ENCODE results near the gene IDH1. TPM values are rescaled to one million over a fixed set of nuclear protein-coding genes. Genes with fewer than 3 reads are reported as not detected.

The IDH1 gene
- total RNA-seq, 4 donors from 2014 or later: 38.4 to 58.3 (median 43.9) TPM

GRCh38 chr2:208208335-208209085, 46.4 kb downstream of the IDH1 start:
- no peak overlapping the region for H3K27ac ChIP-seq
- no peaks in the 10 kb centered on the region for H3K9me3 ChIP-seq
- no peaks in the 10 kb centered on the region for H3K27me3 ChIP-seq
- no peak overlapping the region for H3K4me3 ChIP-seq
- no peaks in the 10 kb centered on the region for H3K4me1 ChIP-seq
- 92% methylated on average over 9 of the region's 9 CpGs for WGBS
- no peak for DNase-seq (ENCODE audit: low spot score in 2 of 2)
- H3K36me3 ChIP-seq: no peaks in the 10 kb centered on the region
- TF ChIP-seq CTCF (IDR thresholded peaks at IDR 0.05) (no peak), POLR2A (IDR thresholded peaks at IDR 0.05) (no peak), POLR2AphosphoS5 (IDR thresholded peaks at IDR 0.05) (no peak), EP300 (IDR thresholded peaks at IDR 0.05) (no peak)

GRCh38 chr2:208207769-208208168, 47.1 kb downstream of the IDH1 start:
- Histone ChIP-seq H3K27ac (no peak overlapping the region), H3K4me1 (no peaks in the 10 kb centered on the region), H3K4me3 (no peak overlapping the region), H3K9me3 (no peaks in the 10 kb centered on the region), H3K36me3 (no peaks in the 10 kb centered on the region), H3K27me3 (no peaks in the 10 kb centered on the region)
- no peak for DNase-seq (ENCODE audit: low spot score in 2 of 2)
- no peak for TF ChIP-seq CTCF (IDR thresholded peaks at IDR 0.05)
- TF ChIP-seq POLR2AphosphoS5 (IDR thresholded peaks at IDR 0.05): no peak
- no peak for TF ChIP-seq POLR2A (IDR thresholded peaks at IDR 0.05)
- no peak for TF ChIP-seq EP300 (IDR thresholded peaks at IDR 0.05)
- 85% methylated on average over 3 of the region's 3 CpGs for WGBS

GRCh38 chr2:208204166-208204565, 50.7 kb downstream of the IDH1 start:
- TF ChIP-seq EP300 (IDR thresholded peaks at IDR 0.05) (no peak), POLR2A (IDR thresholded peaks at IDR 0.05) (no peak), POLR2AphosphoS5 (IDR thresholded peaks at IDR 0.05) (no peak), CTCF (IDR thresholded peaks at IDR 0.05) (no peak)
- Histone ChIP-seq H3K27ac (no peak overlapping the region), H3K36me3 (no peaks in the 10 kb centered on the region), H3K9me3 (no peaks in the 10 kb centered on the region), H3K4me1 (no peaks in the 10 kb centered on the region), H3K4me3 (no peak overlapping the region), H3K27me3 (no peaks in the 10 kb centered on the region)
- 60% methylated on average over 5 of the region's 5 CpGs for WGBS
- DNase-seq (ENCODE audit: low spot score in 2 of 2): no peak

- Histone ChIP-seq H3K27ac (no peak overlapping the region), H3K9me3 (no peaks in the 10 kb centered on the region), H3K36me3 (no peaks in the 10 kb centered on the region), H3K4me1 (no peaks in the 10 kb centered on the region), H3K27me3 (no peaks in the 10 kb centered on the region), H3K4me3 (no peak overlapping the region)
- TF ChIP-seq POLR2AphosphoS5 (IDR thresholded peaks at IDR 0.05) (no peak), POLR2A (IDR thresholded peaks at IDR 0.05) (no peak), CTCF (IDR thresholded peaks at IDR 0.05) (no peak), EP300 (IDR thresholded peaks at IDR 0.05) (no peak)
- no peak for DNase-seq (ENCODE audit: low spot score in 2 of 2)
- WGBS: 78% methylated on average over 3 of the region's 3 CpGs
These were observed 59.3 kb downstream of the IDH1 start for GRCh38 chr2:208195531-208195930.

GRCh38 chr2:208192611-208193236, 62.1 kb downstream of the IDH1 start:
- no peaks in the 10 kb centered on the region for H3K4me1 ChIP-seq
- TF ChIP-seq POLR2A (IDR thresholded peaks at IDR 0.05) (no peak), POLR2AphosphoS5 (IDR thresholded peaks at IDR 0.05) (no peak), EP300 (IDR thresholded peaks at IDR 0.05) (no peak), CTCF (IDR thresholded peaks at IDR 0.05) (no peak)
- no peak for DNase-seq (ENCODE audit: low spot score in 2 of 2)
- 73% methylated on average over 8 of the region's 8 CpGs for WGBS
- H3K4me3 ChIP-seq: no peak overlapping the region
- H3K27ac ChIP-seq: no peak overlapping the region
- H3K27me3 ChIP-seq: no peaks in the 10 kb centered on the region
- H3K9me3 ChIP-seq: no peaks in the 10 kb centered on the region
- H3K36me3 ChIP-seq: no peaks in the 10 kb centered on the region
